ENCODE results near the gene ZNF143.

GRCh38 chr11:9577556-9577955 is 116.7 kb downstream of the ZNF143 start:
- TF ChIP-seq, protein P1, sequence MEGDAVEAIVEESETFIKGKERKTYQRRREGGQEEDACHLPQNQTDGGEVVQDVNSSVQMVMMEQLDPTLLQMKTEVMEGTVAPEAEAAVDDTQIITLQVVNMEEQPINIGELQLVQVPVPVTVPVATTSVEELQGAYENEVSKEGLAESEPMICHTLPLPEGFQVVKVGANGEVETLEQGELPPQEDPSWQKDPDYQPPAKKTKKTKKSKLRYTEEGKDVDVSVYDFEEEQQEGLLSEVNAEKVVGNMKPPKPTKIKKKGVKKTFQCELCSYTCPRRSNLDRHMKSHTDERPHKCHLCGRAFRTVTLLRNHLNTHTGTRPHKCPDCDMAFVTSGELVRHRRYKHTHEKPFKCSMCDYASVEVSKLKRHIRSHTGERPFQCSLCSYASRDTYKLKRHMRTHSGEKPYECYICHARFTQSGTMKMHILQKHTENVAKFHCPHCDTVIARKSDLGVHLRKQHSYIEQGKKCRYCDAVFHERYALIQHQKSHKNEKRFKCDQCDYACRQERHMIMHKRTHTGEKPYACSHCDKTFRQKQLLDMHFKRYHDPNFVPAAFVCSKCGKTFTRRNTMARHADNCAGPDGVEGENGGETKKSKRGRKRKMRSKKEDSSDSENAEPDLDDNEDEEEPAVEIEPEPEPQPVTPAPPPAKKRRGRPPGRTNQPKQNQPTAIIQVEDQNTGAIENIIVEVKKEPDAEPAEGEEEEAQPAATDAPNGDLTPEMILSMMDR (IDR thresholded peaks at IDR 0.05): no peak
- no peak for TF ChIP-seq ZFX (IDR thresholded peaks at IDR 0.05; ENCODE audit: borderline replicate concordance)
